Calu3 (cell line): Measurements from ENCODE around the gene LRRC8A. TPM values are rescaled to one million over a fixed set of nuclear protein-coding genes. Genes with fewer than 3 reads are reported as not detected.
"Not testable (repeated sequence)": the region's sequence is repeated elsewhere in the genome, so short reads cannot be mapped to it uniquely, and the experiment has no call there.

Source experiments
- BruUV-seq: library from RNA; stranded (reverse); fragments of 400-500 nt; replicated peaks from 2 replicates; lab custom pipeline; 2021; lab: Mats Ljungman, UMichigan
- CTCF ChIA-PET: fragments of 300-600 bp; sonication (Branson Sonifier 250); formaldehyde crosslinking; loops from one replicate; lab custom pipeline; 2022; ENCODE audit warnings: antibody characterized with exemption; lab: Charles Lee
- DNase-seq: peaks from one replicate; pipeline ENCODE4 v3.0.0; 2022
- H3K27ac Mint-ChIP-seq: one replicate; pipeline ENCODE4 v1.8.0; 2022; ENCODE audit warnings: mixed read lengths; ENCODE audit not compliant: unreplicated experiment
- H3K27me3 Mint-ChIP-seq: one replicate; pipeline ENCODE4 v1.8.0; 2022; ENCODE audit warnings: mixed read lengths; ENCODE audit not compliant: unreplicated experiment
- H3K36me3 Mint-ChIP-seq: one replicate; pipeline ENCODE4 v1.8.0; 2022; ENCODE audit warnings: mild to moderate bottlenecking, moderate library complexity, mixed read lengths; ENCODE audit not compliant: insufficient read depth, unreplicated experiment
- H3K4me1 Mint-ChIP-seq: one replicate; pipeline ENCODE4 v1.8.0; 2022; ENCODE audit warnings: mild to moderate bottlenecking, low read depth, mixed read lengths; ENCODE audit not compliant: unreplicated experiment
- H3K4me3 Mint-ChIP-seq: one replicate; pipeline ENCODE4 v1.8.0; 2022; ENCODE audit warnings: mild to moderate bottlenecking, low read depth, moderate library complexity, mixed read lengths; ENCODE audit not compliant: unreplicated experiment
- H3K9me3 Mint-ChIP-seq: one replicate; pipeline ENCODE4 v1.8.0; 2022; ENCODE audit warnings: low read depth, mixed read lengths; ENCODE audit not compliant: unreplicated experiment
- CTCF ChIP-seq: fragments of 200-600 bp; IDR thresholded peaks from one replicate; pipeline ENCODE4 v1.8.0; 2022; ENCODE audit warnings: antibody characterized with exemption; ENCODE audit not compliant: unreplicated experiment
- intact Hi-C: fragments of 100-400 bp; cut with micrococcal nuclease; formaldehyde crosslinking; loops from one replicate; pipeline ENCODE4 v1.10.0; 2022; ENCODE audit not compliant: unreplicated experiment
- total RNA-seq: library from RNA; stranded (reverse); gene quantifications from 2 replicates; pipeline ENCODE4 v1.2.3, GENCODE V29; 2022

The LRRC8A gene
- total RNA-seq, 1 experiment from 2014 or later, result 29.9 TPM

- DNase-seq, result peak; percentile 16
- intact Hi-C loops, result loop anchor here (1.0 kb wide), 1 partner anchor 76 kb away; no protein-coding TSS in a partner anchor
- H3K4me1 Mint-ChIP-seq, BruUV-seq, H3K36me3 Mint-ChIP-seq, H3K27me3 Mint-ChIP-seq, H3K9me3 Mint-ChIP-seq, H3K4me3 Mint-ChIP-seq, H3K27ac Mint-ChIP-seq: not testable (repeated sequence)
- CTCF ChIA-PET, result interaction anchor here (0.8 to 1.2 kb wide), 2 partner anchors 74 to 76 kb away, joined by 3 read pairs; no protein-coding TSS in a partner anchor
- peak; percentile 33 for TF ChIP-seq CTCF
Measured at GRCh38 chr9:128851779-128852600, 29.9 kb upstream of the LRRC8A start.

- intact Hi-C loops, result loop anchor here (1.0 kb wide), 1 partner anchor 76 kb away; no protein-coding TSS in a partner anchor
- H3K4me3 Mint-ChIP-seq, H3K36me3 Mint-ChIP-seq, DNase-seq, H3K9me3 Mint-ChIP-seq, H3K4me1 Mint-ChIP-seq, H3K27ac Mint-ChIP-seq, H3K27me3 Mint-ChIP-seq, BruUV-seq: not testable (repeated sequence)
- CTCF ChIA-PET, result interaction anchor here (0.8 to 1.2 kb wide), 2 partner anchors 74 to 76 kb away, joined by 3 read pairs; no protein-coding TSS in a partner anchor
Measured at GRCh38 chr9:128852646-128853045, 29.3 kb upstream of the LRRC8A start.

- DNase-seq, H3K27me3 Mint-ChIP-seq, BruUV-seq, intact Hi-C loops, H3K4me1 Mint-ChIP-seq, H3K27ac Mint-ChIP-seq, H3K36me3 Mint-ChIP-seq, H3K9me3 Mint-ChIP-seq, H3K4me3 Mint-ChIP-seq, CTCF ChIA-PET: not testable (repeated sequence)
Measured at GRCh38 chr9:128854454-128854853, 27.5 kb upstream of the LRRC8A start.

- intact Hi-C loops, BruUV-seq: not testable (repeated sequence)
Measured at GRCh38 chr9:128858476-128858875, 23.5 kb upstream of the LRRC8A start.

GRCh38 chr9:128860937-128861336 lies 21.0 kb upstream of the LRRC8A start:
- Mint-ChIP-seq H3K4me1 (no peaks in the 10 kb centered on the region), H3K36me3 (no peaks in the 10 kb centered on the region), H3K27me3 (no peaks in the 10 kb centered on the region), H3K4me3 (no peak overlapping the region), H3K27ac (no peak overlapping the region), H3K9me3 (no peaks in the 10 kb centered on the region)
- no peak for TF ChIP-seq CTCF
- no peak for DNase-seq
- intact Hi-C loops, result no loop called here
- no TSS peak for BruUV-seq
- CTCF ChIA-PET, result no interaction called here

More at GRCh38 chr9:128858476-128858875, 23.5 kb upstream of the LRRC8A start:
- H3K4me1 Mint-ChIP-seq, H3K36me3 Mint-ChIP-seq, DNase-seq, H3K9me3 Mint-ChIP-seq, H3K27ac Mint-ChIP-seq, CTCF ChIA-PET, H3K27me3 Mint-ChIP-seq, H3K4me3 Mint-ChIP-seq: not testable (repeated sequence)
